ENCODE data around the gene NAT8. TPM values are rescaled to one million over a fixed set of nuclear protein-coding genes. Genes with fewer than 3 reads are reported as not detected.

NAT8 gene
- polyA plus RNA-seq, 1 donor (not counting 4 experiments of a cell fraction or from before 2014, with no cell fraction given) = not detected

GRCh38 chr2:73614105-73614504 lies 28.1 kb downstream of the NAT8 start:
- no peak for TF ChIP-seq EZH2 (IDR thresholded peaks at IDR 0.05; ENCODE audit: low read length)
- TF ChIP-seq CTCF (optimal IDR thresholded peaks at IDR 0.05 in 1 of 3, IDR thresholded peaks at IDR 0.05 in 1 of 3, conservative IDR thresholded peaks at IDR 0.05 in 1 of 3; ENCODE audit: extremely low read depth in 1 of 3, insufficient read depth in 2 of 3, low read length in 3 of 3) = no peak
- no peak for DNase-seq (ENCODE audit: low read depth, low spot score)

GRCh38 chr2:73611867-73612266 lies 30.4 kb downstream of the NAT8 start:
- Histone ChIP-seq H3K4me1 (ENCODE audit: control insufficient read depth, extremely low read depth, insufficient read depth, low read length) (no peaks in the 10 kb centered on the region), H3K9me3 (ENCODE audit: control insufficient read depth, low read depth, low read length) (no peaks in the 10 kb centered on the region), H3K27me3 (ENCODE audit: control insufficient read depth, extremely low read depth, insufficient read depth, low read length) (no peaks in the 10 kb centered on the region), H3K79me2 (ENCODE audit: control insufficient read depth, insufficient read depth, low read length) (no peaks in the 10 kb centered on the region), H3K27ac (ENCODE audit: control insufficient read depth, insufficient read depth, low read length) (no peak overlapping the region), H3K4me3 (ENCODE audit: control insufficient read depth in 2 of 3, extremely low read depth in 1 of 3, insufficient read depth in 2 of 3, low read depth in 1 of 3, low read length in 3 of 3) (no peak overlapping the region), H2AFZ (ENCODE audit: control insufficient read depth, low read length) (no peak overlapping the region), H3K9ac (ENCODE audit: control insufficient read depth, extremely low read depth, insufficient read depth, low read length) (no peak overlapping the region), H3K36me3 (ENCODE audit: control insufficient read depth in 2 of 2, extremely low read depth in 1 of 2, insufficient read depth in 2 of 2, low read length in 2 of 2) (no peaks in the 10 kb centered on the region), H3K4me2 (ENCODE audit: control insufficient read depth, extremely low read depth, insufficient read depth, low read depth, low read length) (no peak overlapping the region), H3K9me1 (ENCODE audit: control insufficient read depth, extremely low read depth, insufficient read depth, low read length) (no peaks in the 10 kb centered on the region), H4K20me1 (ENCODE audit: control insufficient read depth, extremely low read depth, insufficient read depth, low read length) (no peaks in the 10 kb centered on the region)
- FAIRE-seq (peak; percentile 43), DNase-seq (ENCODE audit: low read depth, low spot score) (no peak)
- no peak for TF ChIP-seq CTCF (optimal IDR thresholded peaks at IDR 0.05 in 1 of 3, IDR thresholded peaks at IDR 0.05 in 1 of 3, conservative IDR thresholded peaks at IDR 0.05 in 1 of 3; ENCODE audit: extremely low read depth in 1 of 3, insufficient read depth in 2 of 3, low read length in 3 of 3)
- no peak for TF ChIP-seq EZH2 (IDR thresholded peaks at IDR 0.05; ENCODE audit: low read length)
- dilution Hi-C loops (cut with MboI; ENCODE audit: extremely low pct_ligation_motif_present, low sequenced_read_pairs) = no loop called here

More at GRCh38 chr2:73614105-73614504, 28.1 kb downstream of the NAT8 start:
- Histone ChIP-seq H3K36me3 (ENCODE audit: control insufficient read depth in 2 of 2, extremely low read depth in 1 of 2, insufficient read depth in 2 of 2, low read length in 2 of 2) (no peaks in the 10 kb centered on the region), H3K9ac (ENCODE audit: control insufficient read depth, extremely low read depth, insufficient read depth, low read length) (no peak overlapping the region), H3K9me3 (ENCODE audit: control insufficient read depth, low read depth, low read length) (no peaks in the 10 kb centered on the region), H3K27ac (ENCODE audit: control insufficient read depth, insufficient read depth, low read length) (no peak overlapping the region), H2AFZ (ENCODE audit: control insufficient read depth, low read length) (no peak overlapping the region), H3K4me3 (ENCODE audit: control insufficient read depth in 2 of 3, extremely low read depth in 1 of 3, insufficient read depth in 2 of 3, low read depth in 1 of 3, low read length in 3 of 3) (no peak overlapping the region), H3K79me2 (ENCODE audit: control insufficient read depth, insufficient read depth, low read length) (no peaks in the 10 kb centered on the region), H3K9me1 (ENCODE audit: control insufficient read depth, extremely low read depth, insufficient read depth, low read length) (no peaks in the 10 kb centered on the region), H4K20me1 (ENCODE audit: control insufficient read depth, extremely low read depth, insufficient read depth, low read length) (no peaks in the 10 kb centered on the region), H3K4me1 (ENCODE audit: control insufficient read depth, extremely low read depth, insufficient read depth, low read length) (no peaks in the 10 kb centered on the region), H3K4me2 (ENCODE audit: control insufficient read depth, extremely low read depth, insufficient read depth, low read depth, low read length) (no peak overlapping the region), H3K27me3 (ENCODE audit: control insufficient read depth, extremely low read depth, insufficient read depth, low read length) (no peaks in the 10 kb centered on the region)
- dilution Hi-C loops (cut with MboI; ENCODE audit: extremely low pct_ligation_motif_present, low sequenced_read_pairs) = no loop called here
- no peak for FAIRE-seq
